HEK293 (cell line): ENCODE measurements around the gene NID2.

ENCODE experiments used
- CTCF ChIA-PET: fragments of 350-600 bp; formaldehyde crosslinking; extraction: SDS; loops from one replicate; lab custom pipeline; 2021; ENCODE audit warnings: antibody characterized with exemption; lab: Yijun Ruan, JAX
- POLR2A ChIA-PET: fragments of 300-600 bp; formaldehyde crosslinking; extraction: SDS; loops from one replicate; lab custom pipeline; 2020; ENCODE audit warnings: antibody characterized with exemption, inconsistent platforms; lab: Yijun Ruan, JAX
- H3K27ac ChIP-seq: fragments of 200-500 bp; sonication (Bioruptor generic); 2 replicates; pipeline ENCODE4 v1.5.1; 2014; ENCODE audit warnings: low read depth, low read length, control low read depth, inconsistent platforms; ENCODE audit errors: extremely low read depth
- H3K36me3 ChIP-seq, 2 experiments: fragments of 200-500 bp in 1 of 2; sonication (Bioruptor generic) in 1 of 2; 1 replicate in 1 of 2; 2 replicates in 1 of 2; pipeline ENCODE4 v1.5.1; 2014 to 2017; ENCODE audit warnings: inconsistent platforms in 2 of 2, low read length in 2 of 2; ENCODE audit not compliant: control insufficient read depth in 2 of 2, insufficient read depth in 1 of 2
- H3K4me1 ChIP-seq: fragments of 200-500 bp; sonication (Bioruptor generic); 2 replicates; pipeline ENCODE4 v1.5.1; 2014; ENCODE audit warnings: mild to moderate bottlenecking, low read length, inconsistent platforms; ENCODE audit not compliant: control insufficient read depth, insufficient read depth
- H3K4me3 ChIP-seq: 2 replicates; pipeline ENCODE4 v1.5.1; 2011; ENCODE audit warnings: low read depth, mild to moderate bottlenecking, control low read depth, low read length, moderate library complexity
- H3K9me3 ChIP-seq: fragments of 200-500 bp; sonication (Bioruptor generic); 2 replicates; pipeline ENCODE4 v1.5.1; 2014; ENCODE audit warnings: low read depth, low read length, inconsistent platforms; ENCODE audit not compliant: control insufficient read depth, insufficient read depth
- MYNN ChIP-seq: fragments of 450-650 bp; formaldehyde crosslinking; IDR thresholded peaks from 2 replicates; pipeline ENCODE4 v1.5.1; 2016; ENCODE audit warnings: missing biosample characterization, missing genetic modification characterization, borderline replicate concordance
- SCRT2 ChIP-seq: fragments of 450-650 bp; formaldehyde crosslinking; IDR thresholded peaks from 2 replicates; pipeline ENCODE4 v1.5.1; 2016; ENCODE audit warnings: missing biosample characterization, missing genetic modification characterization
- TCF7L2 ChIP-seq: IDR thresholded peaks from 2 replicates; pipeline ENCODE4 v1.6.1; 2011; ENCODE audit warnings: low read depth, mild to moderate bottlenecking, inconsistent platforms, low read length, moderate library complexity, borderline replicate concordance
- TRIM28 ChIP-seq: IDR thresholded peaks from 2 replicates; pipeline ENCODE4 v1.6.1; 2011; ENCODE audit warnings: low read length, control low read depth, borderline replicate concordance
- ZNF248 ChIP-seq: fragments of 450-650 bp; formaldehyde crosslinking; IDR thresholded peaks from 2 replicates; pipeline ENCODE4 v1.5.1; 2017; ENCODE audit warnings: missing biosample characterization, missing genetic modification characterization
- ZNF366 ChIP-seq: fragments of 450-650 bp; formaldehyde crosslinking; conservative IDR thresholded peaks from 2 replicates; pipeline ENCODE4 v1.5.1; 2016; ENCODE audit warnings: missing biosample characterization, missing genetic modification characterization
- ZNF560 ChIP-seq: fragments of 450-650 bp; formaldehyde crosslinking; IDR thresholded peaks from 2 replicates; pipeline ENCODE4 v1.5.1; 2017; ENCODE audit warnings: missing biosample characterization, missing genetic modification characterization, borderline replicate concordance
- ZSCAN30 ChIP-seq: fragments of 450-650 bp; IDR thresholded peaks from 2 replicates; pipeline ENCODE4 v1.5.1; 2018; ENCODE audit warnings: missing biosample characterization, mild to moderate bottlenecking, missing genetic modification characterization, moderate library complexity
- ZXDB ChIP-seq: fragments of 450-650 bp; formaldehyde crosslinking; IDR thresholded peaks from 2 replicates; pipeline ENCODE4 v1.5.1; 2016; ENCODE audit warnings: missing biosample characterization, missing genetic modification characterization
- TF ChIP-seq, protein P1 (sequence below): fragments of 450-650 bp; formaldehyde crosslinking; IDR thresholded peaks from 2 replicates; pipeline ENCODE4 v1.5.1; 2017; ENCODE audit warnings: missing biosample characterization, missing genetic modification characterization
- TF ChIP-seq, protein P2 (sequence below): fragments of 450-650 bp; formaldehyde crosslinking; IDR thresholded peaks from 2 replicates; pipeline ENCODE4 v1.5.1; 2016; ENCODE audit warnings: missing biosample characterization, missing genetic modification characterization
- TF ChIP-seq, protein P3 (sequence below): fragments of 450-650 bp; formaldehyde crosslinking; IDR thresholded peaks from 2 replicates; pipeline ENCODE4 v1.5.1; 2016; ENCODE audit warnings: missing biosample characterization, missing genetic modification characterization, borderline replicate concordance
- TF ChIP-seq, protein P4 (sequence below): fragments of 450-650 bp; formaldehyde crosslinking; IDR thresholded peaks from 2 replicates; pipeline ENCODE4 v1.5.1; 2016; ENCODE audit warnings: missing biosample characterization, missing genetic modification characterization
- TF ChIP-seq, protein P5 (sequence below): fragments of 450-650 bp; formaldehyde crosslinking; IDR thresholded peaks from 2 replicates; pipeline ENCODE4 v1.5.1; 2016; ENCODE audit warnings: missing biosample characterization, missing genetic modification characterization
- TF ChIP-seq, protein P6 (sequence below): fragments of 450-650 bp; formaldehyde crosslinking; IDR thresholded peaks from 2 replicates; pipeline ENCODE4 v1.5.1; 2017; ENCODE audit warnings: missing biosample characterization, missing genetic modification characterization
- TF ChIP-seq, protein P7 (sequence below): fragments of 450-650 bp; formaldehyde crosslinking; IDR thresholded peaks from 2 replicates; pipeline ENCODE4 v1.5.1; 2016; ENCODE audit warnings: missing biosample characterization, missing genetic modification characterization

Gene NID2

DNA sequence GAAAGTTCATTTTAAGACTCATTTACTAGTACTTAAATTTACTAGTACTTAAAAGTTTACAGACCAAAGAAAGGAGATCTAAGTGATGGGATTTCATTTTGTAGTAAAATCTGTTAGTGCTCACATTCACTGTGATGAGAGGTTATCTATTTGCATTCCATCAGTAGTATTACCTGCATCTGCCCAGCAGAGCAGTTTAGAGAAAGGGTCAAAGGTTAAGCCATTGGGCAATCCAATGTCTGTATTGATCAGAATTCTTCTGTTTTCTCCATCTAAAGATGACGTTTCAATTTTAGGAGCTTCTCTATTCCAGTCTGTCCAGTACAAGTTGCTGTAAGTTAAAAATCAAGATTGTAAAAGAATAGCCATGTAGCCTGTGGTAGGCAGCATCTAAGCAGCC, 61.2 kb downstream of the NID2 start:
- CTCF ChIA-PET = interaction anchor here (1.0 to 1.1 kb wide), 2 partner anchors 10 to 29 kb away, joined by 3 to 4 read pairs; no protein-coding TSS in a partner anchor
- POLR2A ChIA-PET = no interaction called here

DNA sequence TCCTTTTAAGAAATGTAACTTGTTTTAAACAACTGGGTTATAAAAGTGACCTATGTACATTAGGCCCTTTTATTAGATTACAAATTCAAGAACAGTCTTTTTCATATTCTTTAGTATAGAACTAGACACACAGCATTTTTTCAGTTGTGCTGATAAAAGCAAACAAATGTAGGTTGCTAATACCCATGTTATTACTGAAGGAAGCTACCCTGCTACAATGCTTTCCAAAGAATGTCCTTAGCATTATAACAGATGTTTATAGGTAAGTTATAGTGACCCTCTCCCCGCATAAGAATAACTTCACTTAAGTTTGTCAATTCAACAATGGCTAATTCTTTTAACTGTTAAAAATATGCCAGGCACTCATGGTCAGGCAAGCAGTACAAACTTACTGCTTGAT, 61.6 kb downstream of the NID2 start:
- no peak overlapping the region for H3K4me3 ChIP-seq
- TF ChIP-seq, protein P1, sequence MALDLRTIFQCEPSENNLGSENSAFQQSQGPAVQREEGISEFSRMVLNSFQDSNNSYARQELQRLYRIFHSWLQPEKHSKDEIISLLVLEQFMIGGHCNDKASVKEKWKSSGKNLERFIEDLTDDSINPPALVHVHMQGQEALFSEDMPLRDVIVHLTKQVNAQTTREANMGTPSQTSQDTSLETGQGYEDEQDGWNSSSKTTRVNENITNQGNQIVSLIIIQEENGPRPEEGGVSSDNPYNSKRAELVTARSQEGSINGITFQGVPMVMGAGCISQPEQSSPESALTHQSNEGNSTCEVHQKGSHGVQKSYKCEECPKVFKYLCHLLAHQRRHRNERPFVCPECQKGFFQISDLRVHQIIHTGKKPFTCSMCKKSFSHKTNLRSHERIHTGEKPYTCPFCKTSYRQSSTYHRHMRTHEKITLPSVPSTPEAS = no peak
- TF ChIP-seq TCF7L2 (no peak), MYNN (tag by site-specific recombination) (no peak), ZNF366 (tag by site-specific recombination) (no peak), ZNF560 (tag by site-specific recombination) (no peak), TRIM28 (no peak), SCRT2 (tag by site-specific recombination) (no peak)
- TF ChIP-seq, protein P2, sequence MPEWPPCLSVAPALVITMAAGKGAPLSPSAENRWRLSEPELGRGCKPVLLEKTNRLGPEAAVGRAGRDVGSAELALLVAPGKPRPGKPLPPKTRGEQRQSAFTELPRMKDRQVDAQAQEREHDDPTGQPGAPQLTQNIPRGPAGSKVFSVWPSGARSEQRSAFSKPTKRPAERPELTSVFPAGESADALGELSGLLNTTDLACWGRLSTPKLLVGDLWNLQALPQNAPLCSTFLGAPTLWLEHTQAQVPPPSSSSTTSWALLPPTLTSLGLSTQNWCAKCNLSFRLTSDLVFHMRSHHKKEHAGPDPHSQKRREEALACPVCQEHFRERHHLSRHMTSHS (tag by site-specific recombination) = no peak
- TF ChIP-seq, protein P3, sequence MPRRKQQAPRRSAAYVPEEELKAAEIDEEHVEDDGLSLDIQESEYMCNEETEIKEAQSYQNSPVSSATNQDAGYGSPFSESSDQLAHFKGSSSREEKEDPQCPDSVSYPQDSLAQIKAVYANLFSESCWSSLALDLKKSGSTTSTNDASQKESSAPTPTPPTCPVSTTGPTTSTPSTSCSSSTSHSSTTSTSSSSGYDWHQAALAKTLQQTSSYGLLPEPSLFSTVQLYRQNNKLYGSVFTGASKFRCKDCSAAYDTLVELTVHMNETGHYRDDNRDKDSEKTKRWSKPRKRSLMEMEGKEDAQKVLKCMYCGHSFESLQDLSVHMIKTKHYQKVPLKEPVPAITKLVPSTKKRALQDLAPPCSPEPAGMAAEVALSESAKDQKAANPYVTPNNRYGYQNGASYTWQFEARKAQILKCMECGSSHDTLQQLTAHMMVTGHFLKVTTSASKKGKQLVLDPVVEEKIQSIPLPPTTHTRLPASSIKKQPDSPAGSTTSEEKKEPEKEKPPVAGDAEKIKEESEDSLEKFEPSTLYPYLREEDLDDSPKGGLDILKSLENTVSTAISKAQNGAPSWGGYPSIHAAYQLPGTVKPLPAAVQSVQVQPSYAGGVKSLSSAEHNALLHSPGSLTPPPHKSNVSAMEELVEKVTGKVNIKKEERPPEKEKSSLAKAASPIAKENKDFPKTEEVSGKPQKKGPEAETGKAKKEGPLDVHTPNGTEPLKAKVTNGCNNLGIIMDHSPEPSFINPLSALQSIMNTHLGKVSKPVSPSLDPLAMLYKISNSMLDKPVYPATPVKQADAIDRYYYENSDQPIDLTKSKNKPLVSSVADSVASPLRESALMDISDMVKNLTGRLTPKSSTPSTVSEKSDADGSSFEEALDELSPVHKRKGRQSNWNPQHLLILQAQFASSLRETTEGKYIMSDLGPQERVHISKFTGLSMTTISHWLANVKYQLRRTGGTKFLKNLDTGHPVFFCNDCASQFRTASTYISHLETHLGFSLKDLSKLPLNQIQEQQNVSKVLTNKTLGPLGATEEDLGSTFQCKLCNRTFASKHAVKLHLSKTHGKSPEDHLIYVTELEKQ (tag by site-specific recombination) = no peak
- TF ChIP-seq, all 188 proteins: peak for 0
- Histone ChIP-seq H3K4me1 (no peaks in the 10 kb centered on the region), H3K9me3 (no peaks in the 10 kb centered on the region), H3K36me3 (peaks cover 63 to 99% of the 10 kb centered on the region in 2 experiments), H3K27ac (no peak overlapping the region)
- CTCF ChIA-PET = interaction anchor here (0.7 to 1.9 kb wide), 7 partner anchors 8 to 124 kb away, joined by 3 to 7 read pairs (median 3); no protein-coding TSS in a partner anchor
- POLR2A ChIA-PET = no interaction called here

More for the DNA sequence above, 61.2 kb downstream of the NID2 start:
- TF ChIP-seq, protein P4, sequence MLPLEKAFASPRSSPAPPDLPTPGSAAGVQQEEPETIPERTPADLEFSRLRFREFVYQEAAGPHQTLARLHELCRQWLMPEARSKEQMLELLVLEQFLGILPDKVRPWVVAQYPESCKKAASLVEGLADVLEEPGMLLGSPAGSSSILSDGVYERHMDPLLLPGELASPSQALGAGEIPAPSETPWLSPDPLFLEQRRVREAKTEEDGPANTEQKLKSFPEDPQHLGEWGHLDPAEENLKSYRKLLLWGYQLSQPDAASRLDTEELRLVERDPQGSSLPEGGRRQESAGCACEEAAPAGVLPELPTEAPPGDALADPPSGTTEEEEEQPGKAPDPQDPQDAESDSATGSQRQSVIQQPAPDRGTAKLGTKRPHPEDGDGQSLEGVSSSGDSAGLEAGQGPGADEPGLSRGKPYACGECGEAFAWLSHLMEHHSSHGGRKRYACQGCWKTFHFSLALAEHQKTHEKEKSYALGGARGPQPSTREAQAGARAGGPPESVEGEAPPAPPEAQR = no peak
- TF ChIP-seq ZNF248 = no peak
- TF ChIP-seq ZXDB (tag by site-specific recombination) = no peak
- no peak for TF ChIP-seq ZSCAN30 (tag by site-specific recombination)
- no peaks in the 10 kb centered on the region for H3K9me3 ChIP-seq
- no peaks in the 10 kb centered on the region for H3K4me1 ChIP-seq
- no peak overlapping the region for H3K27ac ChIP-seq
- peaks cover 65 to 96% of the 10 kb centered on the region in 2 experiments for H3K36me3 ChIP-seq
- H3K4me3 ChIP-seq = no peak overlapping the region

DNA sequence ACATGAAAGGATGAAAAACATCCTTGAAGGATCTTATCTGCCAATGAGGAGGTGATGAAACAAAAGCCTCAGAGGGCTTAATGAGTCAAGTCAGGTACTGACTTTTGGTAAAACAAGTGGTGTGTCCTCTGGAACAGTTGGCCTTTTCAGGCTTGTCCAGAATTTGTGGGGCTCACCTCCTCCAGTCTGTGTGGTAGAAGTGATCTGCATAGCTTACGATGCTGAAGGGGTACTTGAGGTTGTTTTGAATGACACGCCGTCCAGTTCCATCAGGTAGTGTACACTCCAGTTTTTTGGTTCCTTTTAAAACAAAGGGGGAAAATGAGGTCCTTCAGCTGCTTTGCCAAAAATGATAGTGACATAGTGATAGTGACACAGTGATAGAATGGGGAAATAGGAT, 62.5 kb downstream of the NID2 start:
- Histone ChIP-seq H3K9me3 (no peaks in the 10 kb centered on the region), H3K27ac (no peak overlapping the region), H3K36me3 (peaks cover 66 to 100% of the 10 kb centered on the region in 2 experiments), H3K4me3 (no peak overlapping the region), H3K4me1 (no peaks in the 10 kb centered on the region)
- ChIA-PET POLR2A (no interaction called here), CTCF (interaction anchor here (0.7 to 1.9 kb wide), 6 partner anchors 9 to 125 kb away, joined by 3 to 7 read pairs (median 3); no protein-coding TSS in a partner anchor)
- TF ChIP-seq, protein P5, sequence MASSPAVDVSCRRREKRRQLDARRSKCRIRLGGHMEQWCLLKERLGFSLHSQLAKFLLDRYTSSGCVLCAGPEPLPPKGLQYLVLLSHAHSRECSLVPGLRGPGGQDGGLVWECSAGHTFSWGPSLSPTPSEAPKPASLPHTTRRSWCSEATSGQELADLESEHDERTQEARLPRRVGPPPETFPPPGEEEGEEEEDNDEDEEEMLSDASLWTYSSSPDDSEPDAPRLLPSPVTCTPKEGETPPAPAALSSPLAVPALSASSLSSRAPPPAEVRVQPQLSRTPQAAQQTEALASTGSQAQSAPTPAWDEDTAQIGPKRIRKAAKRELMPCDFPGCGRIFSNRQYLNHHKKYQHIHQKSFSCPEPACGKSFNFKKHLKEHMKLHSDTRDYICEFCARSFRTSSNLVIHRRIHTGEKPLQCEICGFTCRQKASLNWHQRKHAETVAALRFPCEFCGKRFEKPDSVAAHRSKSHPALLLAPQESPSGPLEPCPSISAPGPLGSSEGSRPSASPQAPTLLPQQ (tag by site-specific recombination) = no peak
- TF ChIP-seq, protein P6, sequence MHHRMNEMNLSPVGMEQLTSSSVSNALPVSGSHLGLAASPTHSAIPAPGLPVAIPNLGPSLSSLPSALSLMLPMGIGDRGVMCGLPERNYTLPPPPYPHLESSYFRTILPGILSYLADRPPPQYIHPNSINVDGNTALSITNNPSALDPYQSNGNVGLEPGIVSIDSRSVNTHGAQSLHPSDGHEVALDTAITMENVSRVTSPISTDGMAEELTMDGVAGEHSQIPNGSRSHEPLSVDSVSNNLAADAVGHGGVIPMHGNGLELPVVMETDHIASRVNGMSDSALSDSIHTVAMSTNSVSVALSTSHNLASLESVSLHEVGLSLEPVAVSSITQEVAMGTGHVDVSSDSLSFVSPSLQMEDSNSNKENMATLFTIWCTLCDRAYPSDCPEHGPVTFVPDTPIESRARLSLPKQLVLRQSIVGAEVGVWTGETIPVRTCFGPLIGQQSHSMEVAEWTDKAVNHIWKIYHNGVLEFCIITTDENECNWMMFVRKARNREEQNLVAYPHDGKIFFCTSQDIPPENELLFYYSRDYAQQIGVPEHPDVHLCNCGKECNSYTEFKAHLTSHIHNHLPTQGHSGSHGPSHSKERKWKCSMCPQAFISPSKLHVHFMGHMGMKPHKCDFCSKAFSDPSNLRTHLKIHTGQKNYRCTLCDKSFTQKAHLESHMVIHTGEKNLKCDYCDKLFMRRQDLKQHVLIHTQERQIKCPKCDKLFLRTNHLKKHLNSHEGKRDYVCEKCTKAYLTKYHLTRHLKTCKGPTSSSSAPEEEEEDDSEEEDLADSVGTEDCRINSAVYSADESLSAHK (tag by site-specific recombination) = no peak
- no peak for TF ChIP-seq ZXDB (tag by site-specific recombination)
- TF ChIP-seq, protein P7, sequence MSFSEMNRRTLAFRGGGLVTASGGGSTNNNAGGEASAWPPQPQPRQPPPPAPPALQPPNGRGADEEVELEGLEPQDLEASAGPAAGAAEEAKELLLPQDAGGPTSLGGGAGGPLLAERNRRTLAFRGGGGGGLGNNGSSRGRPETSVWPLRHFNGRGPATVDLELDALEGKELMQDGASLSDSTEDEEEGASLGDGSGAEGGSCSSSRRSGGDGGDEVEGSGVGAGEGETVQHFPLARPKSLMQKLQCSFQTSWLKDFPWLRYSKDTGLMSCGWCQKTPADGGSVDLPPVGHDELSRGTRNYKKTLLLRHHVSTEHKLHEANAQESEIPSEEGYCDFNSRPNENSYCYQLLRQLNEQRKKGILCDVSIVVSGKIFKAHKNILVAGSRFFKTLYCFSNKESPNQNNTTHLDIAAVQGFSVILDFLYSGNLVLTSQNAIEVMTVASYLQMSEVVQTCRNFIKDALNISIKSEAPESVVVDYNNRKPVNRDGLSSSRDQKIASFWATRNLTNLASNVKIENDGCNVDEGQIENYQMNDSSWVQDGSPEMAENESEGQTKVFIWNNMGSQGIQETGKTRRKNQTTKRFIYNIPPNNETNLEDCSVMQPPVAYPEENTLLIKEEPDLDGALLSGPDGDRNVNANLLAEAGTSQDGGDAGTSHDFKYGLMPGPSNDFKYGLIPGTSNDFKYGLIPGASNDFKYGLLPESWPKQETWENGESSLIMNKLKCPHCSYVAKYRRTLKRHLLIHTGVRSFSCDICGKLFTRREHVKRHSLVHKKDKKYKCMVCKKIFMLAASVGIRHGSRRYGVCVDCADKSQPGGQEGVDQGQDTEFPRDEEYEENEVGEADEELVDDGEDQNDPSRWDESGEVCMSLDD (tag by site-specific recombination) = no peak
